Choroid plexus epithelial cell (primary cell): Measurements from ENCODE around the gene RRAD.
A peak's percentile ranks its signal among the peaks of the same experiment; 100 is the strongest.
"Not testable (repeated sequence)": the region's sequence is repeated elsewhere in the genome, so short reads cannot be mapped to it uniquely, and the experiment has no call there.

Source experiments
- DNase-seq: peaks from one replicate; pipeline ENCODE4 v3.0.0-alpha.2; 2010; ENCODE audit warnings: low read depth
- H3K4me3 ChIP-seq: 2 replicates; pipeline ENCODE4 v1.5.1; 2011; ENCODE audit warnings: low read depth, mild to moderate bottlenecking, control low read depth, low read length, moderate library complexity
- TF ChIP-seq, protein P1 (sequence below): conservative IDR thresholded peaks from 2 replicates; pipeline ENCODE4 v1.5.1; 2011; ENCODE audit warnings: low read depth, mild to moderate bottlenecking, control low read depth, inconsistent platforms, low read length, moderate library complexity

The RRAD gene

GRCh38 chr16:66936889-66937554, 11.7 kb upstream of the RRAD start:
- no peak overlapping the region for H3K4me3 ChIP-seq
- no peak for DNase-seq
- TF ChIP-seq, protein P1, sequence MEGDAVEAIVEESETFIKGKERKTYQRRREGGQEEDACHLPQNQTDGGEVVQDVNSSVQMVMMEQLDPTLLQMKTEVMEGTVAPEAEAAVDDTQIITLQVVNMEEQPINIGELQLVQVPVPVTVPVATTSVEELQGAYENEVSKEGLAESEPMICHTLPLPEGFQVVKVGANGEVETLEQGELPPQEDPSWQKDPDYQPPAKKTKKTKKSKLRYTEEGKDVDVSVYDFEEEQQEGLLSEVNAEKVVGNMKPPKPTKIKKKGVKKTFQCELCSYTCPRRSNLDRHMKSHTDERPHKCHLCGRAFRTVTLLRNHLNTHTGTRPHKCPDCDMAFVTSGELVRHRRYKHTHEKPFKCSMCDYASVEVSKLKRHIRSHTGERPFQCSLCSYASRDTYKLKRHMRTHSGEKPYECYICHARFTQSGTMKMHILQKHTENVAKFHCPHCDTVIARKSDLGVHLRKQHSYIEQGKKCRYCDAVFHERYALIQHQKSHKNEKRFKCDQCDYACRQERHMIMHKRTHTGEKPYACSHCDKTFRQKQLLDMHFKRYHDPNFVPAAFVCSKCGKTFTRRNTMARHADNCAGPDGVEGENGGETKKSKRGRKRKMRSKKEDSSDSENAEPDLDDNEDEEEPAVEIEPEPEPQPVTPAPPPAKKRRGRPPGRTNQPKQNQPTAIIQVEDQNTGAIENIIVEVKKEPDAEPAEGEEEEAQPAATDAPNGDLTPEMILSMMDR = no peak

DNA sequence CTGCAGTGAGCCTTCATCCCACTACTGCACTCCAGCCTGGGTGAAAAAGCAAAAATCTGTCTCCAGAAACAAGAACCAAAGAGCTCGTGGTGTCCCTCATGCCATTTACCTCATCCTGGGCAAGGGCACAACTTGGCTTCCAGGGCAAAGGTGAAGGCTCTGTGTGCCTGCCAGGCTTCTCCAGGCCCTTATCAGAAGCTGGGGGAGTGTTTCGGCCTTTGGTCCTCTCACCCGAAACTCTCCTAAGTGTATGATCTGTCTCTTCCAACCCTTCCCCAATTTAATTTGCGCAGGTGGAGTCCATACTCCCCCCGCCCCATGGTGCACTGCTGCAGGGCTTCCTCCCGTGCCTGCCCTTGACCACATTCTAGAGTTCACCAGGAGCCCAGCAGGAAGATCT, 11.1 kb upstream of the RRAD start:
- TF ChIP-seq, protein P1 = no peak
- DNase-seq = no peak
- no peak overlapping the region for H3K4me3 ChIP-seq

GRCh38 chr16:66935314-66936011, 10.1 kb upstream of the RRAD start, which contains the start of gene CES2:
Gene CES2 (plus strand): TSS chr16:66935516. CDS start chr16:66935636, 120 bp downstream.
- peak; percentile 17 for DNase-seq
- H3K4me3 ChIP-seq = peak within 1 kb of the TSS; percentile 97
- TF ChIP-seq, protein P1 = no peak

GRCh38 chr16:66934839-66935313, 9.5 kb upstream of the RRAD start:
- H3K4me3 ChIP-seq = peak overlapping the region; percentile 97
- DNase-seq = not testable (repeated sequence)

- peak; percentile 83 for DNase-seq
- TF ChIP-seq, protein P1 = no peak
- peak within 1 kb of the TSS; percentile 97 for H3K4me3 ChIP-seq
Observed at GRCh38 chr16:66934138-66934838, 9.0 kb upstream of the RRAD start, which contains the start of gene CIAO2B. Gene CIAO2B (minus strand): TSS chr16:66934402. CDS start chr16:66934364, 38 bp downstream.

DNA sequence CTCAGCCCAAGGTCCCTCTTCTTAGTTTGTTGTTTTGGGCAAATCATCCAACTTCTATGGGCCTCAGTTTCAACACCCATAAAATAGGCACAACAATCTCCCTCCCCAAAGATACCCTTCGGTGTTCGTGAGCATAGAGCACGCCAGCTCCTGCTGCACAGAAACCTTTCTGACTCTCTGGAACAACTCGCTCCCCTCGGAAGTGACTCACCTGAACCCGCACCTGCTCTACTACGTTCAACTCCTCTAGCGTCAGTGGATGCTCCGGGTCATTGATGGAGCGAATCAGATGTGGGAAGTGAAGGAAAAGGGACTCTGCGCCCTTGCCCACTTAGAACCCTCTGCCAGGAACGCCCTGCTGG, 8.4 kb upstream of the RRAD start:
- TF ChIP-seq, protein P1 = no peak
- DNase-seq = no peak
- H3K4me3 ChIP-seq = peak overlapping the region; percentile 97

DNA sequence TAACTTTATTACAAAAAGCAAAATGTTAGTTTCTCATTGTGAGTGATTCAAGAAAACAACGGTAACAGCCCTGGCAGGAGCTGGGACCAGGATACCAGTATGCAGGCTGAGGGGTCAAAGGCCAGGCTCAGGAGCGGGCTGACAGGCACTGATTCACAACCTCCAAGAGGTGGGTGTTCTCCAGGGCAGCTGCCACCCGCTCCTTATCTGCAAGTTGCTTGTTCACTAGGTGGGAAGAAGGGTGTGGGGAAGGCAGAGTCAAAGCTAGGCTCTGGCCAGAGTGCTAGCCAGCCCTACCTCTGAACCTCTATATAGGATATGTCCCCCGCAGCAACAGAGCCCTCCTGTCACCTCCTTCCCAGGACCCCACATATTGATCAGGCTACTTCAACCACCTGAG, 6.7 kb upstream of the RRAD start:
- H3K4me3 ChIP-seq = no peak overlapping the region
- no peak for DNase-seq
- TF ChIP-seq, protein P1 = no peak
